ENCODE measurements around the gene VENTX.

Gene VENTX

DNA sequence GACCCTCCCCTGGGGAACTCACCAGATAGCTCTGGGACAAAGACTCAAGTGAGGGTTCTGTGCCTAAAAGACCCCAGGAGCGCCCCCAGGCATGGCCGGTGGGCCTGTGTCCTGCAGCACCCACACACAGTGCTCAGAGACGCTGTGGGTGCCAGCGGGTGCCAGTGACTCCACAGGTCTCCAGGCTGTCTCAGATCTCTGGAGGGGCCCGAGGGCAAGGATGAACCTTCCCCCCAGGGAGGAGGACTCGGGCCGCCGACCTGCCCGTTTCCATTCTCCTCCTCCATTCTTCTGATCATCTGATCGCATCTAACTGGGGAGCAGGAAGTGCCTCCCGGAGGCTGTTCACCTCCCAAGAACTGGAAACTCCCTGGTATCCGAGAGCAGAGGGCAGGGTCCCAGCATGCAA, 38.0 kb downstream of the VENTX start:
- DNase-seq: no peak

DNA sequence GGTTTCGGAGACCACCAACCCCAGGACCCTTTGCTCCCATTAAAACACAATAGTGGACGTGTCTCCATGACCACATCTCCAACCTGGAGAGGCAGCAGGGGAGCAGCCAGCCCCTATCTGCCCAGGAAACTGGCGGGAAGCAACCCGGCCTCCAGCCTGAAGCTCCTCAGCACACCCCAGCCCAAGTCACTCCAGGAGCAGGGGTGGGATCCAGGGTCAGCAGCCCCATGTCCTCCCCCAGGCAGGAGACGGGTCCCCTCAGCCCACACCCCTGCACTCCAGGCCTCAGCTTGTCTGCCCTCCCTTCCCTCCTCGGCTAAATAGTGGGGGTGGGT, 38.4 kb downstream of the VENTX start:
- no peak for DNase-seq

- no peak for DNase-seq
Measured at GRCh38 chr10:133276435-133277201, 39.0 kb downstream of the VENTX start, which contains the start of gene ADAM8. Gene ADAM8 (minus strand): TSS chr10:133276868. CDS start chr10:133276817, 51 bp downstream.

DNA sequence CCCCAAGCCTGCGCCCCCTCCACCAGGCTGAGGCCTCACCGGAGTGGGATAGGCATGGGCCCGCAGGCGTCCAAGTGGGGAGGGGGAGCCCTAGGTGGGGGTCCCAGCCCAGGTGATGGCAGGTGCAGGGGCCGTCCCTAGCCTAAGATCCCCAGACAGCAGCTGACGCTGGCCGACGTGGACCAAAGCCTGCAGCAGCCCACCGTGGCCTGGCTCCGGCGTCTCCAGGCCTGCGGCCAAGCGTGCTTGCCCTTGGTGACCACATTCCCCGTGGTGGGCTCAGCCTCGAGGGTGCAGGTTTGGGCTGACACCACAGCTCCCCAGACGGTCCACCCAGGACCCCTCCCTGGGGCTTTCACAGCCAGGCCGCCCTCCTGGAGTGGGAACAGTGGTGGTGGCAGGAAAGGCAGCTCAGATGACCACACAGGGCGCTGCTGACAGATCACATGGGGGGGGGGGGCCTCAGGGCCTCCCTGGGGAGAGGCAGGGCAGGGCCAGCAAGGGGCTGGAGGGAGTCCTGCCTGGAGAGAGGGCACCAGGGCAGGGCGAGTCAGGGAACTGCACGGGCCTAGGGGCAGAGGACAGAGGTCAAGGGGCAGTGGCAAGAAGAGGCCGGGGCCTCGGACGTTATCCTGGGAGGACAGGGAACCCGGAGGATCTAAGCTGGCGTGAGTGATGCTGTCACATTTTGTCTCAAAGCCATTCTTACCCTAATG, 39.8 kb downstream of the VENTX start:
- no peak for DNase-seq

DNA sequence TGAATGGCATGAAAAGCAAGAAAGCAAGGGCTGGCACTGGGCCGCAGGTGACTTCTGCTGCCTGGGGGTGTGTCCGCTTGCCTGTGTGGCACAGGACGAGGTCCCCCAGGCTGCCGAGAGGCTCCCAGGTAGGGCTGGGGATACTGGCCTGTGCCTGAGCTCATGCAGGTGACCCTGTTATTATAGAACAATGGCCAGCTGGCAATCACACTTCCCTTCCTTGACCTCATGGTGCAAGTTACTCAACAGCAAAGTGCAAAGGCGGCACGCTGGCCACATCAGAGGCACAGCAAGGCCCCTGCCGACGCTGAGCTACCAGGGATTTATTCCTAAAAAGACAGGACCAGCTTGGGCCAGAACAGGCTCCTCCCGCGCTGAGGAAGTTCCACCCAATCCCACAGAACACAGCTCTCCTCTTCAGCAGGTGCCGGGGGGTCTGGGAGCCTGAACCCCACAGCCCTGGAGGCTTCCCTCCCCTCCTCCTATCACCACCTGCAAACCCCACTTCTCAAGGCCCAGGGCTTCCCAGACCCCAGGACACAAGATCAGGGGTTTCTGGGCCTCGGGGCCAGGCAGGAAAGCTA, 40.4 kb downstream of the VENTX start:
- no peak for DNase-seq

- no peak for DNase-seq
Measured at GRCh38 chr10:133278577-133279265, 41.1 kb downstream of the VENTX start.

DNA sequence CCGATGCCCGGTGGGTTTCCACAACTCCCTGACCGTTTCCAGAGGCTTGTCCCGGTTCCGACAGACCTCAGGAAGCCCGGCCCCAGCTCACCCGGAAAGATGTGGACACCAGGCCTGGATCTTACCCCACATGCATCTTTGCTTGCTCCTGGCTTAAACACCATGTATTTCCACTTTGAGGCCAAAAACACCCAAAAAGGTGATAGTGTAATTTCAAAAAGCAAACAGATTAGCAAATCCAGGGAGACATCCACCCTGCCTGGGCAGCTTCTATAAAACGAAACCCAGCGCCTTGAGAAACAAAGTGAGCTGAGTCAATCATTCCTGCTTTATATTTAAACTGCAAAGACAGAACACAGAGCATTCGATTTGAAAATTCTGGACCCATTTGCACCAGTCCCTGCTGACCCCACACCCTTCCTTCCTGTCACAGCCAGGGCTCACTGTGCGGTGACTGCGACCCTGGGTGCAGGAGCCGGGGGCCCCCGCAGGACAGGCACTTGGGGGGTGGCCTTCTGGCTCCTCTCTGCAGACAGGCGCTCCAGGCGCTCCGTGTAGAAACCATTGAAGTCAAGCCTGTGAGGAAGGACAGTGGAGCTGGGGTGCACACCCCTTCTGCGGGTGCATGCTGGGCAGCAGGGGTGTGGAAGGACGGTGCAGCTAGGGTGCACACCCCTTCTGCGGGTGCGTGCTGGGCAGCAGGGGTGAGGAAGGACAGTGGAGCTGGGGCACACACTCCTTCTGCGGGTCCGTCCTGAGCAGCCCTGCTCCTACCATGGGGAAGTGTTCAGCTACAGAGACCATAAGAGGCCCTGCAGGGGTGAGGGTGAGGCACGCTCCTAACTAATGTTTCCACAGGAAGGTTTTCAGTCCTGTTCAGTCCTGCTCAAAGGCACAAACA, 41.9 kb downstream of the VENTX start:
- no peak for DNase-seq

DNA sequence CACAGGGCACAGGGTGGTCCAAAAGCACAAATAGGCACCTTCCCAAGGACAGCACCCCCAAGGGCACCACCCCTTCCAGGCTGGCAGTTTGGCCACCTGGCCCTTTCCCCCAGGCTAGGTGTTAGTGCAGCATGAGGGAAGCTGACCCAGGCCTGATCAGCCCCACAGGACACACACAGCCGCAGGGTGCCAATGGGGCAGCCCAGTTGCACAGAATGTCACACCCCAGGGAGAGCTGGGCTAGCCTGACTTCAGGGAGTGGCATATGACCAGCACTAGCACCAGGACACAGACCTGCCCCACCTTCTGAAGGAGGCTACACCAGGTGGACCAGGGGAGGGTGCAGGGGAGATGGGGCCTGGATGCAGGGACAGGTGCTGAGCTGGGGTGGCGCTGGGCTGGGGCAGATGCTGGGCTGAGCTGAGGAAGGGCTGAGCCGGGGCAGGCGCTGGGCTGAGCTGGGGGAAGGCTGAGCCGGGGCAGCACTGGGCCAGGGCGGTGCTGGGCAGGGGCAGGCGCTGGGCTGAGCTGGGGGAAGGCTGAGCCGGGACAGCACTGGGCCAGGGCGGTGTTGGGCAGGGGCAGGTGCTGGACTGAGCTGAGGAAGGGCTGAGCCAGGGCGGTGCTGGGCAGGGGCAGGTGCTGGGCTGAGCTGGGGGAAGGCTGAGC, 42.9 kb downstream of the VENTX start:
- no peak for DNase-seq

DNA sequence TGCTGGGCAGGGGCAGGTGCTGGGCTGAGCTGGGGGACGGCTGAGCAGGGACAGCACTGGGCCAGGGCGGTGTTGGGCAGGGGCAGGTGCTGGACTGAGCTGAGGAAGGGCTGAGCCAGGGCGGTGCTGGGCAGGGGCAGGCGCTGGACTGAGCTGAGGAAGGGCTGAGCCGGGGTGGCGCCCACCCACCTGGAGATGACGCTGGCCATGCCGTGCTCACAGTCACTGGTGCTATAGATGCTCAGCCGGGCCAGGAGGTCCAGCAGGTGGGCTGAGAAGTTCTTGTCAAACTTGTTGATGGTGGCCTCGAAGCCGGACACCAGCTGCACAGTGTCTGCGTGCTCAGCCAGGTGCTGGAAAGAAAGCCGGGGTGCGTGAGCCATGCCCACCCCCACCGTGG, 43.4 kb downstream of the VENTX start:
- DNase-seq: no peak

- DNase-seq: no peak
Measured at GRCh38 chr10:133281628-133282372, 44.1 kb downstream of the VENTX start.

- DNase-seq: no peak
Measured at GRCh38 chr10:133282846-133283390, 45.3 kb downstream of the VENTX start.

DNA sequence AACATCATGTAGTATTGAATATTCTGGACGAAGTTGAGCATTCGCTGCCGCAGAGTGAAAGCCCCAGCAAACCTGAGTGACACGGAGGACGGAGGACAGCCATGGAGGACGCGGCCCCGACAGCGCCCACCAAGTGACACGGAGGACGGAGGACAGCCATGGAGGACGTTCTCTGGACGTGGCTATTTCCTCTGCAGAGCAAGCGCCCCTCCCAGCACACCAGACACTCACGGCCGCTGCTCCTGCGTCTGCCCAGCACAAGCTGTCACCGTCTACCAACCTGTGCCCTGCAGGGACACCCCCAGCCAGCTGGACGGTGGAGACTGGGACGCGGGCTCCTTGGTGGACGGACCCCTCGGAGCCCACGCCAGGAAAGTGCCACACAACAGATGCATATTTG, 46.3 kb downstream of the VENTX start:
- no peak for DNase-seq

DNA sequence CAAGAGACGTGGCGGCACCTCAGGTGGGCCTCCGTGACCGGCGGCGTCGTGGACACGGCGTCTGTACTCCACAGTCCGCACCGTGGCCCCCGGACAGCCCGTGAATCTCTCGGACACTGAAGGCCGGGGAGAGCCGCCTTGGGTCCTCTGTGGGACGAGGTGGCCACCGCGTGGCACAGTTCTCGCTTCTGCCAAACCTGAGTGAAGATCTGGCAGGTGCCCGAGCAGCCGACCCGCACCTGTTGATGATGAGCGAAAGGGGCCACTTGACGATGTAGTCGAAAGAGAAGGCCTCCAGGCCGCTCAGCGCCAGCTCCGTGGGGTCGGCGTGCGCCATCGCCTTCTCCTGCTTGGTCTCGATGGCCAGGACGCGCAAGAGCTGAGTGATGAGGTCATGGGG, 47.6 kb downstream of the VENTX start:
- no peak for DNase-seq

GRCh38 chr10:133286366-133286765, 48.7 kb downstream of the VENTX start:
- no peak for DNase-seq

- DNase-seq: no peak
Measured at GRCh38 chr10:133287832-133288500, 50.3 kb downstream of the VENTX start.

DNA sequence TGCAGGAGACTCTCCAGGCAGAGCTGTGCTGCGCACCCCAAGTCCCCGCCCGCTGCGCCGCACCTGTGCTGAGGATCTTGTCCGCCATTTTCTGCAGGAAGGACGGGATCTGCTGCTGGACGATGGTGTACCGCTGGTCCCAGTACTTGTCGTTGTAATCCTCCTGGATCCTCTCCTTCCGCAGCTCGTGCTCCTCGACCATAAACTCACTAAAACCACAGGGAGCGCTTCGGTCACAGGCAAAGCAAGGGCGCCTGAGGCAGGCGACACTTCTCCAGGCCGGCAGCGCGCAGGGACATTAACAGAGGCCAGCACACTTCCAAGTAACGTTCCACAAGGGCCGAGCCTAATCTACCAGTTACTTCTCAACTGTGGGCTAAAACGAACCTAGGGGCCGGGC, 52.1 kb downstream of the VENTX start:
- DNase-seq: no peak

Data from NCI-H1436 treated with DMSO at 0.1 percent for 48 hours (cell line).